GM12874 (cell line): ENCODE results near the gene IDH3G.

Experiments used
- CTCF ChIP-seq: IDR thresholded peaks from 2 replicates; pipeline ENCODE4 v1.5.1; 2011; ENCODE audit warnings: low read depth, mild to moderate bottlenecking, control low read depth, low read length, moderate library complexity; ENCODE audit not compliant: insufficient read depth

Gene IDH3G

DNA sequence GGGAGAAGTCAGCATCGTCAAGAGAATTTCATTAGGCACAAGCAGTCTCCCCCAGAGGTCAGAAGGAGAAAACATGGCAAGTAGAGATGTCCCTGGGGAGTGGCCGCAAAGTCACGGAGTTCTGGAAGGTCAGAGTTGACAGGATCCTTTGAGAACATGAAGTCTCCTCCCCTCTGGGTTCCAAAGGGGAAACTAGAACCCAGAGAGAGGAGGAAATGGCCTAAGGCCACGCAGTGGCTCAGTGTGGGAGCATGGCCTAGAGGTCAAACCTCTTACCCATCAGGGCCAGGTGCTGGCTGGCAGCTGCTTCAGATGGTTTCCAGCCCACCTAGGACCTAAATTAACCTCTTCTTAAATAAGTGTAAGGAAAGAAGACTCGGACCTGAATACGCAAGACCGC is 884 bp downstream of the IDH3G start:
- TF ChIP-seq CTCF = no peak

DNA sequence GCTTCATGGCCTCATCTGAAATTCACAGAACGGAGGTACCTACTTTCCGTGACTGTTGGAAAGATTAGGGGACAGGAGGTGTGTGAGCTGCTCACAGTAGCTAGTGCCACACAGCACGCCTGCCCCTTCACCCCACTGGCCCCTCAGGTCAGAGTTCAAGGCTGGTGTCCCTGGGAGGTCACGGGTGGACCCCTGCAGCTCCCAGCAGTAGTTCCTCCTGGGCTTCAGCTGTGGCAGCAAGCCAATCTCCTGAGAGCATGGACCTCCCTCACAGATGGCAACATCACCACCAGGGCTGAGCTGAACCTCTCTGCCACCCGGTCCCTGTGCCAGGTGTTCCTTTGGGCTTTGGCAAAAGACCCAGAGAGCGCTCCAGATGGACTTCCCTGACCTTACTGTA is 1.8 kb downstream of the IDH3G start:
- TF ChIP-seq CTCF = no peak

DNA sequence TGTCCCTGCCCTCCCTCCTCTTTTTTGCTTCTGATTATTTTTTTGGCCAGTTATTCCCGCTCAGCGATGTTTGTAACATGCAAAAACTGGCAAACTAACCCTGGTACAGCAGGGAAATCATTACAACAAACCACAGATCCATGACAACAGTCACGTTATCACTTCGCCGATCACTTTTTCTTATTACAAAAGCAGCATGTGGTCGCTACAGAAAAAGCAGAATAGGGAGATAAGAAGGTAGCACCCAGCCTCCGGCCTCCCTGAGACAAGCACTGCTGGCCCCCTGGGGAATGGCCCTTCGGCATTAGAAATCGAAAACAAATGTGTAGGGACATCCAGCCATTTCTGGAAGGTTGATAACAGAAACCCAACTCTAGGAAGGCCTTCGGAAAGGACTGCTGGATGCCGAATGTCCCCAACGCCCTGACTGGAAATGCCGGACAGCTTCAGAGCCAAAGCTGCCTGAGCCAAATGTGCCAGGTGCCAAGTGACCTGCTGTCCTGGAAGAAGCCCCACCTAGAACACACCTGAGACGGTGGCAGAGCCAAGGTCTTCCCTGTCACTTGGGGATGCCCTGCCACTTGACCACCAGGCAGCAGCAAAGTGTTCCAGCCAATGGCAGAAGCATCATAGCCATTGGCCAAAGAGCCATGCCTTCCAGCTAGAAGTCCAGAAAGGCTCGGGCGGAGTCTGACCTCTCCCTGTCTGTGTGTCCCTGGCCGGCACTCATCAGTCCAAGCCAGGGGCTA is 2.9 kb downstream of the IDH3G start:
- no peak for TF ChIP-seq CTCF

- TF ChIP-seq CTCF = no peak
Measured at GRCh38 chrX:153789654-153790053, 4.5 kb downstream of the IDH3G start.

- no peak for TF ChIP-seq CTCF
Measured at GRCh38 chrX:153786669-153787068, 7.5 kb downstream of the IDH3G start.

GRCh38 chrX:153784325-153784967 is 9.7 kb downstream of the IDH3G start:
- no peak for TF ChIP-seq CTCF

DNA sequence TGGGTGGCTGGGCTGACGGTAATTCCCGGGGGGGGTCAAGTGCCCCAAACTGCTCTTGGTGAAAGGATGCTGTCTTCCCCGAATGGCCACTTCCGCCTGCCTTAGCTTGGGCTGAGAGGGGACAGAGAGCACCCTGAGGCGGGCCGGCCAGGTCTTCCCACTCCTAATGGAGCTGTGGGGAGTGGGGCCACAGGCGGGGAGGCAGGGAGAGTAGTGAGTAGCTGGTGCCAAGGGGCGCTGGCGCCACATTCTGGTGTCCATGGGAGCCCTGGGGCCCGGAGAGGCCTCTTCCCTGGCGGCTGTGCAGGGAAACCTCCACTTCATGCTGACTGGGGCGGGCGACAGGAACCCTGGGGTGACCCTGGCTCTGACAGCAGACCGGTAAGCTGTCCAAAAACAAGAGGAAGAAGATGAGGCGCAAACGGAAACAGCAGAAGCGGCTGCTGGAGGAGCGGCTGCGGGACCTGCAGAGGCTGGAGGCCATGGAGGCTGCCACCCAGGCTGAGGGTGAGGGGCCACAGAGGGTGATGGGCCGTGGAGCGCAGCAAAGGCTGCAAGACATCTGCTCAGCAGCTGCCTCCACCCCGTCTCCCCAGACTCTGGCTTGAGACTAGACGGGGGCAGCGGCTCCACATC is 10.7 kb downstream of the IDH3G start:
- TF ChIP-seq CTCF = no peak
